SK-N-SH (cell line): ENCODE measurements around the gene PDE11A. TPM values are rescaled to one million over a fixed set of nuclear protein-coding genes. Genes with fewer than 3 reads are reported as not detected.

Experiments
- CTCF ChIA-PET: fragments of 300-600, 350-600 bp; formaldehyde crosslinking; extraction: SDS; loops from one replicate; lab custom pipeline; 2021; lab: Yijun Ruan, JAX
- POLR2A ChIA-PET: fragments of 350-600 bp; sonication (Branson Sonifier 250); formaldehyde crosslinking; extraction: SDS; loops from one replicate; lab custom pipeline; 2020; ENCODE audit warnings: antibody characterized with exemption, inconsistent platforms; lab: Yijun Ruan, JAX
- DNase-seq: peaks from one replicate; pipeline ENCODE4 v3.0.0; 2012
- H2AFZ ChIP-seq: fragments of 200-600 bp; sonication (generic); 2 replicates; pipeline ENCODE4 v1.8.1; 2016; ENCODE audit warnings: antibody characterized with exemption, mild to moderate bottlenecking, low read depth
- H3F3A ChIP-seq: fragments of 200-600 bp; sonication (generic); replicated peaks from 2 replicates; pipeline ENCODE3; 2016; ENCODE audit warnings: antibody characterized with exemption, mild to moderate bottlenecking; ENCODE audit not compliant: insufficient read depth
- H3K27ac ChIP-seq, 2 experiments: fragments of 200-500 bp in 1 of 2; fragments of 200-600 bp in 1 of 2; sonication (Bioruptor generic) in 1 of 2; sonication (generic), shearing (Covaris generic) in 1 of 2; 2 replicates each; pipeline versions ENCODE4 v1.5.1 to v1.6.1; 2014 to 2016; ENCODE audit warnings: low read depth in 2 of 2, inconsistent platforms in 1 of 2, low read length in 1 of 2, mild to moderate bottlenecking in 1 of 2, mixed read lengths in 1 of 2
- H3K27me3 ChIP-seq: fragments of 200-600 bp; sonication (generic), shearing (Covaris generic); 2 replicates; pipeline ENCODE4 v1.6.1; 2016; ENCODE audit warnings: mixed run types; ENCODE audit not compliant: insufficient read depth
- H3K36me3 ChIP-seq, 2 experiments: fragments of 200-500 bp in 1 of 2; fragments of 200-600 bp in 1 of 2; sonication (Bioruptor generic) in 1 of 2; sonication (generic) in 1 of 2; replicated peaks in 1 of 2; 2 replicates each; pipeline versions ENCODE3 to v1.5.1; 2014 to 2016; ENCODE audit warnings: low read length in 1 of 2, mild to moderate bottlenecking in 1 of 2; ENCODE audit not compliant: insufficient read depth in 2 of 2, control insufficient read depth in 1 of 2
- H3K4me1 ChIP-seq, 2 experiments: fragments of 200-500 bp in 1 of 2; fragments of 200-600 bp in 1 of 2; sonication (Bioruptor generic) in 1 of 2; sonication (generic), shearing (Covaris generic) in 1 of 2; 2 replicates each; pipeline versions ENCODE4 v1.5.1 to v1.6.1; 2014 to 2016; ENCODE audit warnings: low read depth in 1 of 2, low read length in 1 of 2, mixed run types in 1 of 2; ENCODE audit not compliant: insufficient read depth in 2 of 2, control insufficient read depth in 1 of 2
- H3K4me2 ChIP-seq: fragments of 200-600 bp; sonication (generic), shearing (Covaris generic); 2 replicates; pipeline ENCODE4 v1.6.1; 2017; ENCODE audit warnings: mixed run types
- H3K4me3 ChIP-seq, 2 experiments: fragments of 200-500 bp in 1 of 2; fragments of 200-600 bp in 1 of 2; sonication (Bioruptor generic) in 1 of 2; sonication (generic), shearing (Covaris generic) in 1 of 2; 2 replicates each; pipeline versions ENCODE4 v1.5.1 to v1.8.1; 2014 to 2016; ENCODE audit warnings: low read depth in 2 of 2, inconsistent platforms in 1 of 2, low read length in 1 of 2, mild to moderate bottlenecking in 1 of 2, mixed read lengths in 1 of 2, moderate library complexity in 1 of 2
- H3K79me2 ChIP-seq: fragments of 200-600 bp; sonication (generic); 2 replicates; pipeline ENCODE4 v1.8.1; 2017; ENCODE audit warnings: mild to moderate bottlenecking; ENCODE audit not compliant: insufficient read depth
- H3K9ac ChIP-seq: fragments of 200-600 bp; sonication (generic); 2 replicates; pipeline ENCODE4 v1.6.1; 2017; ENCODE audit warnings: mixed run types
- H3K9me2 ChIP-seq: fragments of 200-600 bp; sonication (generic); 2 replicates; pipeline ENCODE4 v1.6.1; 2017; ENCODE audit warnings: mixed run types
- H3K9me3 ChIP-seq: fragments of 200-600 bp; sonication (generic); 2 replicates; pipeline ENCODE4 v1.6.1; 2017; ENCODE audit warnings: mixed run types, mild to moderate bottlenecking, moderate library complexity
- H4K20me1 ChIP-seq: fragments of 200-600 bp; sonication (generic); 2 replicates; pipeline ENCODE4 v1.6.1; 2017; ENCODE audit warnings: mild to moderate bottlenecking, mixed run types; ENCODE audit not compliant: insufficient read depth
- ELF1 ChIP-seq: IDR thresholded peaks from 2 replicates; pipeline ENCODE4 v1.4.0; 2012
- FOXM1 ChIP-seq: IDR thresholded peaks from 2 replicates; pipeline ENCODE4 v1.4.0; 2012; ENCODE audit warnings: low read depth, mild to moderate bottlenecking
- JUND ChIP-seq: IDR thresholded peaks from 2 replicates; pipeline ENCODE4 v1.4.0; 2012
- NRF1 ChIP-seq: IDR thresholded peaks from 2 replicates; pipeline ENCODE4 v1.6.1; 2012; ENCODE audit warnings: low read depth, mild to moderate bottlenecking, low read length
- PBX3 ChIP-seq: IDR thresholded peaks from 2 replicates; pipeline ENCODE4; 2012
- POLR2AphosphoS5 ChIP-seq: IDR thresholded peaks from 2 replicates; pipeline ENCODE4 v1.6.1; 2012; ENCODE audit warnings: low read depth, low read length
- RCOR1 ChIP-seq: fragments of 150-350 bp; IDR thresholded peaks from 2 replicates; pipeline ENCODE4 v1.6.1; 2017; ENCODE audit warnings: antibody characterized with exemption, low read length
- RFX5 ChIP-seq: IDR thresholded peaks from 2 replicates; pipeline ENCODE4 v1.6.1; 2012; ENCODE audit warnings: mild to moderate bottlenecking, improper control_type of control experiment, low read length
- SIN3A ChIP-seq: IDR thresholded peaks from 2 replicates; pipeline ENCODE4 v1.6.1; 2012; ENCODE audit warnings: low read depth, mild to moderate bottlenecking, low read length, moderate library complexity, borderline replicate concordance
- TCF12 ChIP-seq: IDR thresholded peaks from 2 replicates; pipeline ENCODE4 v1.4.0; 2012
- YY1 ChIP-seq: IDR thresholded peaks from 2 replicates; pipeline ENCODE4 v1.4.0; 2012; ENCODE audit warnings: low read depth, mild to moderate bottlenecking
- WGBS: methylation state at CpG from one replicate; pipeline ENCODE4 v1.1.6; 2017; ENCODE audit warnings: low lambda C conversion rate; 5-methylcytosine and 5-hydroxymethylcytosine counted together
- polyA plus RNA-seq, 3 experiments: library from polyadenylated mRNA; depleted of rRNA; stranded (reverse); fragments of >200 nt; gene quantifications; 2 replicates each; pipeline ENCODE4 v1.2.3, GENCODE V29; 2012
- TF ChIP-seq, protein P1 (sequence below): fragments of 150-350 bp; IDR thresholded peaks from 2 replicates; pipeline ENCODE4 v1.6.1; 2017; ENCODE audit warnings: antibody characterized with exemption, low read length, low read depth, borderline replicate concordance
- TF ChIP-seq, protein P2 (sequence below): IDR thresholded peaks from 2 replicates; pipeline ENCODE4 v1.4.0; 2012; ENCODE audit warnings: low read depth, borderline replicate concordance

Gene PDE11A
- polyA plus RNA-seq, 1 of the 3 experiments (the other 2 are of a cell fraction), result 0.10 TPM

- Histone ChIP-seq H3K9ac (no peak overlapping the region), H3K9me3 (no peaks in the 10 kb centered on the region), H3K36me3 (no peaks in the 10 kb centered on the region), H3K9me2 (no peaks in the 10 kb centered on the region), H4K20me1 (no peaks in the 10 kb centered on the region), H3K4me2 (no peak overlapping the region), H3F3A (no peaks in the 10 kb centered on the region), H3K27ac (no peak overlapping the region), H3K79me2 (no peaks in the 10 kb centered on the region), H3K4me3 (no peak overlapping the region), H2AFZ (no peak overlapping the region), H3K4me1 (no peaks in the 10 kb centered on the region), H3K27me3 (no peaks in the 10 kb centered on the region; the same call in 1 of the 2 replicates)
- POLR2A ChIA-PET, result no interaction called here
- no peak for TF ChIP-seq PBX3
- TF ChIP-seq ELF1, result no peak
- no peak for TF ChIP-seq POLR2AphosphoS5
- TF ChIP-seq NRF1, result no peak
- TF ChIP-seq RCOR1, result no peak
- TF ChIP-seq, protein P1, sequence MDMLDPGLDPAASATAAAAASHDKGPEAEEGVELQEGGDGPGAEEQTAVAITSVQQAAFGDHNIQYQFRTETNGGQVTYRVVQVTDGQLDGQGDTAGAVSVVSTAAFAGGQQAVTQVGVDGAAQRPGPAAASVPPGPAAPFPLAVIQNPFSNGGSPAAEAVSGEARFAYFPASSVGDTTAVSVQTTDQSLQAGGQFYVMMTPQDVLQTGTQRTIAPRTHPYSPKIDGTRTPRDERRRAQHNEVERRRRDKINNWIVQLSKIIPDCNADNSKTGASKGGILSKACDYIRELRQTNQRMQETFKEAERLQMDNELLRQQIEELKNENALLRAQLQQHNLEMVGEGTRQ, result no peak
- TF ChIP-seq, protein P2, sequence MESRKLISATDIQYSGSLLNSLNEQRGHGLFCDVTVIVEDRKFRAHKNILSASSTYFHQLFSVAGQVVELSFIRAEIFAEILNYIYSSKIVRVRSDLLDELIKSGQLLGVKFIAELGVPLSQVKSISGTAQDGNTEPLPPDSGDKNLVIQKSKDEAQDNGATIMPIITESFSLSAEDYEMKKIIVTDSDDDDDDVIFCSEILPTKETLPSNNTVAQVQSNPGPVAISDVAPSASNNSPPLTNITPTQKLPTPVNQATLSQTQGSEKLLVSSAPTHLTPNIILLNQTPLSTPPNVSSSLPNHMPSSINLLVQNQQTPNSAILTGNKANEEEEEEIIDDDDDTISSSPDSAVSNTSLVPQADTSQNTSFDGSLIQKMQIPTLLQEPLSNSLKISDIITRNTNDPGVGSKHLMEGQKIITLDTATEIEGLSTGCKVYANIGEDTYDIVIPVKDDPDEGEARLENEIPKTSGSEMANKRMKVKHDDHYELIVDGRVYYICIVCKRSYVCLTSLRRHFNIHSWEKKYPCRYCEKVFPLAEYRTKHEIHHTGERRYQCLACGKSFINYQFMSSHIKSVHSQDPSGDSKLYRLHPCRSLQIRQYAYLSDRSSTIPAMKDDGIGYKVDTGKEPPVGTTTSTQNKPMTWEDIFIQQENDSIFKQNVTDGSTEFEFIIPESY, result no peak
- TF ChIP-seq SIN3A, result no peak
- no peak for TF ChIP-seq RFX5
- TF ChIP-seq YY1, result no peak
- WGBS, result 42% methylated on average over 2 of the region's 2 CpGs
- CTCF ChIA-PET, result interaction anchor here (1.2 kb wide), 1 partner anchor 81 kb away, joined by 3 read pairs; no protein-coding TSS in a partner anchor
- DNase-seq, result no peak
Observed at GRCh38 chr2:177880285-177880684, 192.3 kb downstream of the PDE11A start.

DNA sequence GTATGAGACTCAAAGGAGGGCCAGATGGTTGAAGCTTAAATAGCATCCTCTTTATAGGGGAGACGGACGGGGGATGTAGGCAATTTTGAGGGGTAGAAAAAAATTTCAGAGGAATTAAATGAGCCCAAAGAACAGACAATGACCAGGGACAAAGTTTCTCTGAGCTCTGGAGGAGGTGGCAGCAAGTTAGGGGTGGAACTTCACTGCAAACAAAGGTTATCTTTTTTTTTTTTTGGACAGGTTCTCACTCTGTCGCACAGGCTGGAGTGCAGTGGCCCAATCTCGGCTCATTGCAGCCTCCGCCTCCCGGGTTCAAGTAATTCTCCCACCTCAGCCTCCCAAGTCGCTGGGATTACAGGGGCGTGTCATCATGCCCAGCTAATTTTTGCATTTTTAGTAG is 195.6 kb downstream of the PDE11A start:
- H3K4me2 ChIP-seq, result no peak overlapping the region
- no peaks in the 10 kb centered on the region for H3K9me2 ChIP-seq
- H3F3A ChIP-seq, result no peaks in the 10 kb centered on the region
- POLR2A ChIA-PET, result no interaction called here
- H4K20me1 ChIP-seq, result no peaks in the 10 kb centered on the region
- H3K4me1 ChIP-seq, result no peaks in the 10 kb centered on the region
- H3K4me3 ChIP-seq, result no peak overlapping the region
- DNase-seq, result no peak
- no peaks in the 10 kb centered on the region for H3K27me3 ChIP-seq
- H3K27ac ChIP-seq, result no peak overlapping the region
- no peak overlapping the region for H2AFZ ChIP-seq
- H3K9ac ChIP-seq, result no peak overlapping the region
- no peak for TF ChIP-seq JUND
- TF ChIP-seq POLR2AphosphoS5, result no peak
- no peak for TF ChIP-seq TCF12
- no peak for TF ChIP-seq FOXM1
- no peaks in the 10 kb centered on the region for H3K36me3 ChIP-seq
- H3K79me2 ChIP-seq, result no peaks in the 10 kb centered on the region
- H3K9me3 ChIP-seq, result no peaks in the 10 kb centered on the region
- 65% methylated on average over 8 of the region's 8 CpGs for WGBS
- CTCF ChIA-PET, result interaction anchor here (0.6 kb wide), 1 partner anchor 37 kb away, joined by 3 read pairs; no protein-coding TSS in a partner anchor
